ENCODE results near the gene TGFB2.

Gene TGFB2

GRCh38 chr1:218363141-218363540 lies 18.0 kb downstream of the TGFB2 start:
- ChIA-PET CTCF (interaction anchor here (1.0 to 1.8 kb wide), 2 partner anchors 9 kb away, joined by 3 to 6 read pairs; no protein-coding TSS in a partner anchor), POLR2A (no interaction called here)
- DNase-seq (ENCODE audit: extremely low spot score), result no peak
- no peak for TF ChIP-seq CTCF (IDR thresholded peaks at IDR 0.05; ENCODE audit: control extremely low read depth, extremely low read depth, low read depth, missing control alignments)

GRCh38 chr1:218364028-218364710 lies 19.0 kb downstream of the TGFB2 start:
- TF ChIP-seq CTCF (IDR thresholded peaks at IDR 0.05; ENCODE audit: control extremely low read depth, extremely low read depth, low read depth, missing control alignments), result no peak
- ChIA-PET CTCF (interaction anchor here (0.8 to 1.8 kb wide), 5 partner anchors 8 to 25 kb away, joined by 3 to 6 read pairs (median 3); no protein-coding TSS in a partner anchor), POLR2A (no interaction called here)
- DNase-seq (ENCODE audit: extremely low spot score), result no peak

- no peak for TF ChIP-seq CTCF (IDR thresholded peaks at IDR 0.05; ENCODE audit: control extremely low read depth, extremely low read depth, low read depth, missing control alignments)
- ChIA-PET POLR2A (no interaction called here), CTCF (interaction anchor here (0.9 to 1.2 kb wide), 3 partner anchors 17 to 26 kb away, joined by 3 read pairs; no protein-coding TSS in a partner anchor)
- no peak for DNase-seq (ENCODE audit: extremely low spot score)
Measured at GRCh38 chr1:218365226-218365999, 20.3 kb downstream of the TGFB2 start.

- no peak for DNase-seq (ENCODE audit: extremely low spot score)
- no peak for TF ChIP-seq CTCF (IDR thresholded peaks at IDR 0.05; ENCODE audit: control extremely low read depth, extremely low read depth, low read depth, missing control alignments)
- CTCF ChIA-PET, result interaction anchor here (0.9 to 2.2 kb wide), 3 partner anchors 20 to 37 kb away, joined by 3 to 7 read pairs (median 4); no protein-coding TSS in a partner anchor
- POLR2A ChIA-PET, result no interaction called here
Measured at GRCh38 chr1:218366322-218367052, 21.4 kb downstream of the TGFB2 start.

DNA sequence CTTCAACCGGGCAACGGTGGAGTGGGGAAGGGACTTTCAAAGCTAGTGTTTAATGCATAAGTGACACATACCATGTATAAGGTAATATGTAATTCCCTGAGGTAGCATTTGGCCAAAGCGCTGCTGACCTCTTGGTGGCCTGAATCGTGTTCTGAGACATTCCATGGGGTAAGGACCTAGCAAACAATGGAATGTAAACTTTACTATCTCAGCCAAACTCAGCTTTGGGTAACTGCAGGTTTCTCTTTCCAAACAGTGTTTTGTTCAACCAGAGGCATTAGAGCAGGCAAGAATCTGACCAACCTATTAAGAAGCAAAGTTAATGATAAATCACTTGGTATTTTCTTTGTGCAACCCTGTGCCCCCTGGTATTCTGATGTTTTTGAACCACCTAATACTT lies 22.0 kb downstream of the TGFB2 start:
- TF ChIP-seq CTCF (IDR thresholded peaks at IDR 0.05; ENCODE audit: control extremely low read depth, extremely low read depth, low read depth, missing control alignments), result no peak
- CTCF ChIA-PET, result interaction anchor here (0.9 to 2.2 kb wide), 4 partner anchors 19 to 38 kb away, joined by 3 to 7 read pairs (median 4); no protein-coding TSS in a partner anchor
- POLR2A ChIA-PET, result no interaction called here
- DNase-seq (ENCODE audit: extremely low spot score), result no peak

- POLR2A ChIA-PET, result no interaction called here
- CTCF ChIA-PET, result interaction anchor here (1.0 to 1.5 kb wide), 2 partner anchors 14 to 20 kb away, joined by 3 read pairs; no protein-coding TSS in a partner anchor
- no peak for DNase-seq (ENCODE audit: extremely low spot score)
- no peak for TF ChIP-seq CTCF (IDR thresholded peaks at IDR 0.05; ENCODE audit: control extremely low read depth, extremely low read depth, low read depth, missing control alignments)
Measured at GRCh38 chr1:218368686-218369085, 23.6 kb downstream of the TGFB2 start.

All from GM10248 (cell line).